NCI-H1436 treated with DMSO at 0.1 percent for 48 hours (cell line): ENCODE data around the gene CSNK2A2.

Experiments
- DNase-seq: peaks from one replicate; lab custom pipeline; 2025; lab: John Stamatoyannopoulos, UW

CSNK2A2 gene

GRCh38 chr16:58198022-58198683 lies at the start of gene CSNK2A2:
CSNK2A2 (minus strand) TSS chr16:58198106; CDS start chr16:58197736, 370 bp downstream.
- DNase-seq = no peak

DNA sequence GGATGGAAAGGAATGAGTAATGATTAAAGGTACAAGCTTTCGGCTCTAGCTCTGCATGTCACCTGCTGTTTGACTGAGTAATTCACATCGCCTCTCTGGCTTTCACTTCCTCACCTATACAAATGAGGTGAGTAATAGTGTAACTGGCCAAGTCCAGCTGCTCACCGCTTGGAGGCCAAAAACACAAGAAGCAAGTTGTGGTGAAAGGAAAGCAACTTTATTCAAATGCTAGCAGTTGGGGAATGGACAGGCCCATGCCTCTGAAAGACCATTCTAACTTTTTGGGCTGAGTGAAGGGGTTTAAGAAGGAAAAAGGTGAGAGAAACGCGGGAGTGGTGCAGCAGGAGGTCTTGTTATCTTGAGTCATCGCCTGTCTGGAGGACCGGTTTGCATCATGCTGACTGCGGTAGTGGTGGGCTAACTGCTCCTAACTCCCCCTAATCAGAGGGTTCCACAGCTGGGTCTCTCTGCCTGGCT lies 45.7 kb upstream of the CSNK2A2 start:
- DNase-seq = no peak

- DNase-seq = no peak
Observed at GRCh38 chr16:58236831-58237230, 38.9 kb upstream of the CSNK2A2 start.

DNA sequence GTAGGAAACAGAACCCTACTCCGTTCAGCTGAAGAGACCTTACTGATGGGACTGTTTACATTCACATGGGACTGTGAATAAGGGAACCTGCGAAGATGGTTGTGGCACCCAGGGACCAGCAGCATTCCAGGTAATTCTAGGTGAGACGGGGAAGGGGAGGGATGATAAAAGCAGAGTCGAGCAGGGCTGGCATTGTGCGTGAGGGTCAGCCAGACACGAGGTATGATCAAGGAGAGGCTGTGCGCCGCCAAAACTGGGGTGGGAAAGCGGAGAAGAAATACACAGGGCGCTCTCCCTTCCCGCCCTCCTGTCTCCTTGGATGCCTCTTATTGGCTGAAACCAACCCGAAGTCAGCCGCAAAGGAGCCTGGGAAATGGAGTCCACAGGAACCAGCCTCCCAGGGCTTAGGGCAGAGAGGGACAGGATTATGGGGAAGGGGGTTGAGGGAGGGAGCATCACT lies 38.4 kb upstream of the CSNK2A2 start:
- DNase-seq = no peak

DNA sequence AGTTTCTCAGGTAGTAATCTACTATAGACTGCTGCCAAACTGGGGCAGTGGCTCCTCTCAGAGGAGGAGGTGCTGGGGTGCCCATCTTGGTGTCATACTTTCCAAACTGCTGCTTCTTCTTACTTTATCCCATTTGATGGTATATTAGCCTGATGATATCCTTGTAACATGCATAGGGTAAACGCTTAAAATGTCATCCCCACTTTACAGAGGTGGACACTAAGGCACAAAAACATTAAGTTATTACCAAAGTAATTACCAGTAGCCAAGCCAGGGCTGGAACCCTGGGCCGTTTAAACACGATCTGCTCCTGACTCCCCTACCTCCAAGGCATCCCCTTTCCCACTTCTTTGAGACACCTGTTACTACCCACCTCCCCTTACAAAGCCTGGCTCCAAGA lies 37.8 kb upstream of the CSNK2A2 start:
- no peak for DNase-seq

- no peak for DNase-seq
Observed at GRCh38 chr16:58234831-58235595, 37.1 kb upstream of the CSNK2A2 start.

DNA sequence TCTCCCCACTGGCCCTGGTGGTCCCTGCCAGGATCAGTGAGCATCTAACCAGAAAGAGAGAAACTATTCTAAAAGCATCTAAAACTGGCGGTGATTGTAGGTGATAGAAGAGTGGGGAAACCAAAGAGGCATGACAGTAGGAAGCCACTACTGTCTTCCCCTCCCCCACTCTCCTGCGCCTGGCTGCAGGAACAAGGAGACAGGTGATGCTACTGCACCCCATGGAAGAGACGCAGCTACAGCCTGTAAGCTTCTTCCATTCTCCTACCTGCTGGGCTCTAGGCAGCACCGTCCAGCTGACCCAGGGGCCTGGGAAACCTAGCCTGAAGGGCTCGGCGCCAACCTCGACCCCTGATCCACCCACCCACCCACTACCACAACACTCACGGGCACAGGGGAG lies 32.4 kb upstream of the CSNK2A2 start:
- no peak for DNase-seq

GRCh38 chr16:58226790-58227189 lies 28.9 kb upstream of the CSNK2A2 start:
- DNase-seq = no peak

DNA sequence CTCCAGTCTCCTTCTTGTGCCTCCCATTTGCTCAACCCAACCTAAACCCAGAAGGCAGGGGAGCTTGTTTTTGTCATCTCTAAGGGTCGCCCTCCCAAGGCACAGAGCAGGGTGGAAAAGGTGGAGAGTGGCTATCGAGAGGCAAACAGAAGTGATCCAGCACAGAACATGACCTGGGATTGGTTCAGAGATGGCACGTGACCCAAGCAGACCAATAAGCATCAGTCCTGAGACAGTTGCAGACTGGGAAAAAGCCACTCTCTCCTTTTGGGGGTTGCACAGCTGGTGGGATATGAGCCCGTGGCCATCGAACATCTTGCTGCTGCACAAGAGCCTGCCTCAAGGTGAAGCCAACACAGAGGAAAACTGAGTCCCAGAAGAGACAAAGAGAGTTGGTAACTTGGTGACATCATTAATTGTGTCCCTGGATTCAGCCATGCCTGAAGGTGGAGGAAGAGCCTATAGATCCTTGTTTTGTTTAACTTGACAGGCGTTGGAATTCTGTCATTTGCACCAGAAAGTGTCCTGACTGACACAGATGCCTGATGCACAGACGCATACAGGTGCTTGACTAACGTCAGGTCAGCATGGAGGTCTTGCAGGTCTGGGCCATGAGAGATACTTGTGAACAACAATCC lies 28.2 kb upstream of the CSNK2A2 start:
- DNase-seq = no peak

GRCh38 chr16:58222532-58223316 lies 24.8 kb upstream of the CSNK2A2 start:
- DNase-seq = no peak

DNA sequence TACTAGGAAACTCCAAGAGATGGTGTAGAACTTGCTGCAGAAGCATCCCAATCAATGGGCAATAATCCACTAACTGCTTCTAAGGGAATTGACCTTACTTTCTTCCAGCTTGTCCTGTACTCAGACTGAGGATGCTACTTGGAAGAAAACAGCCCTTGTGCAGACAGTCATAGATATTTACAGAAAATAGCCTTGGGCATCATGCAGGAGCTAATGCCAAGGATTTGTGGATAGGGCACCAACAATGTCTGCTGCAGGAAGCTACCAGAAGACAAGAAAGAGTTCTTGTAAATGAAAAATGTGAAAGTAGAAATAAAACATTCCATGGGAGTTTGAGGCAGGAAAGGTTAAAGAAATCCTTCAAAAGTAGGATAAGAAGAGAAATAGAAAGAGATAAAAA lies 21.5 kb upstream of the CSNK2A2 start:
- DNase-seq = no peak

DNA sequence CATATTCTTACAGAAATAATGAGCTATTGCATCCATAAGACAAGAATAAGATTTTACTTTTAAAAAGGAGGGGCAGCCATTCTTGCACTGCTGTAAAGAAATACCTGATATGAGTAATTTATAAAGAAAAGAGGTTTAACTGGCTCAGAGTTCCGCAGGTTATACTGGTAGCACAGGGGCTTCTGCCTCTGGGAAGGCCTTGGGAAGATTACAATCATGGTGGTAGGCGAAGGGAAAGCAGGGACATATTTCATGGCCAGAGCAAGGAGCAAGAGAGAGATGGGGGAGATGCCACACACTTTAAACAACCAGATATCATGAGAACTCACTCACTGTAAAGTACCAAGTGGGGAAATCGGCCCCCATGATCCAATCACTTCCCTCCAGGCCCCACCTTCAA lies 20.9 kb upstream of the CSNK2A2 start:
- DNase-seq = no peak

DNA sequence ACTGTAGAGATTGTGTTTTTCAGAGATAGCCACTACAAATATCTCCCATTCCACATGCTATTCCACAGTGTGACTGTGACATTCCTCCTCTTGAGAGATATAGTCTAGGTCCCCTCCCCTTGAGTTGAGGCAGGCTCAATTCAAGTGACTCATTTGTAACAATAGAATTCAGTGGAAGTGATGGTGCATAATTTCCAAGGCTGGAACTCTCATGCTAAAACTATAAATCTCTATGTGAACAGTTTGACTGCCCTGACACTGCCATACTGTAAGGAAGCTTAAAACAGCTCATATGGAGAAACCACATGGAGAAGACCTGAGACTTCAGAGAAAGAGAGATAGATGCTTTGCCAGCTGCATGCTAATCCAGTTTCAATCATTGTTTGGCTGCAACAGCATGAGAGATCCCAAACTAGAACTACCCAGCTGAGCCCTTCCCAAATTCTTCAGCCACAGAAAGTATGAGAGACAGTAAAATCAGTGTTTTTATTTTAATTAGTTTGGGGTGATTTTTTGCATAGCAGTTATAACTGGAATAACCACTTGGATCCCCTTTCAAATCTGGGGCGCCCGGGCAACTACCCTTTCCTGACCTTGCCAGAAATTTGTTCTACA lies 19.5 kb upstream of the CSNK2A2 start:
- no peak for DNase-seq

GRCh38 chr16:58212824-58213655 lies 15.1 kb upstream of the CSNK2A2 start:
- no peak for DNase-seq

DNA sequence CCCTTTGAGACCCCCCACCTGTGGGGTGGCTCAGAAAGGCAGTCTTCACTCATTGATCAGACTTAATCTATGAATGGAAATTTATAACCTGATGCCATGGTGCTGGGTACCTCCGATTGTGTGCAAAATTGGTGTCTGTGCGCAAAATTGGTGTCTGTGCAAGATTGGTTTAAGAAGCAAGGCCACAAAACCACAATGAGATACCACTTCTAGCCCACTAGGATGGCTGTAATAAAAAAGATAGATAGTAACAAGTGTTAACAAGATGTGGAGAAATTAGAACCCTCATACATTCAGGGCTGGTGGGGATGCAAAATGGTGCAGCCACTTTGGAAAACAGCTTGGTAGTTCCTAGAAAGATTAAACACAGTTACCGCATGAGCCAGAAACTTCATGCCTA lies 13.9 kb upstream of the CSNK2A2 start:
- DNase-seq = no peak

DNA sequence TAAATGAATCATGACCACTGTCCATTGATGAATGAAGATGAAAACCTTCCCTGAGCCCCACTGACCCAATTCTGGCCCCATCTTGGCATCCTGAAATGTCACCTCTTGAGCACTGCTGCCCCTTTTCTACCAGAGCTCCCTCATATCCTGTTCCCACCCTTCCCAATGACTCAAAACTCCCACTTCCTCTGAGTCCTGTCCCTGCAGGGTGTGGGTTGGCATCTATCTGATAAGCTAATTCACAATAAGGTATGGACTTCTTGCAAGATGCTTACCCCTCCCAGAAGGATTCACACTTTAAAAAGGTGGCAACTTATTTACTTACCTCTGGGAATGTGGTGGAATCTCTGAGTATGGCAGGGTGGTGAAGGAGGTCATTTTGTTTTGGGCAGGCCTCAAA lies 13.3 kb upstream of the CSNK2A2 start:
- no peak for DNase-seq

DNA sequence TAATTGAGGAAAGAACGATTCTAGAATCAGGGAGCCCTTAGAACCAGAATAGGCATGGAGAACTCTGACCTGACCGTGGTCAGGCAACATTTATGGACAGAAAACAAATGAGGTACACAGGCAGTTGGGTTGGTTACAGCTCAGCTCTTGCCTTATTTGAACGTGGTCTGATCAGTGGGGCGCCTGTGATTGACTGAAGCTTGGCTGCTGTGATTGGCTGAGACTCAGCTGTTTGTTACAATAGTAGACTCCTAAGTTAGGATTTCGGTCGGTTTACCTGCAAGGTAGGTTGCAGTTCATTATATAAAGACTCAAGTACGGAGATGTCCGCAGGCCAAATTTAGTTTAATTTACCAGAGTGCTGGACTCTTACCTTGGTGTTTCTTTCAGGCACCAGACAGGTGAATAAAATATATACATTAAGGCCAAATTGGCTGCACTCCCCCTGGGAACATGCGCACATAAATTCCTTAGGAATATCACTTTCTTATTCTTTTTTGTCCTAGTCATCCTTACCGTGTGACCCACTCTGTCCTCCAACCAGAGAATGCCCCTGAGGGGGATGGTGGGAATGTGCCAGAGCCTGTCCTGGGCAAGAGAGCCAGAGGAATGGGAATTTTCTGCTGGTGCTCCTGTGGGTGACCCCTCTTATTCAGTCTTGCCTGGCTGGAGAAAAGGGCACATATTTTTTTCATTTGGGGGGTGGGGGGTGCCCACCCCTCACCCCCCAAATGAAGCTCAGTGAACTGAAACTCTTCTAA lies 7.5 kb upstream of the CSNK2A2 start:
- DNase-seq = no peak

DNA sequence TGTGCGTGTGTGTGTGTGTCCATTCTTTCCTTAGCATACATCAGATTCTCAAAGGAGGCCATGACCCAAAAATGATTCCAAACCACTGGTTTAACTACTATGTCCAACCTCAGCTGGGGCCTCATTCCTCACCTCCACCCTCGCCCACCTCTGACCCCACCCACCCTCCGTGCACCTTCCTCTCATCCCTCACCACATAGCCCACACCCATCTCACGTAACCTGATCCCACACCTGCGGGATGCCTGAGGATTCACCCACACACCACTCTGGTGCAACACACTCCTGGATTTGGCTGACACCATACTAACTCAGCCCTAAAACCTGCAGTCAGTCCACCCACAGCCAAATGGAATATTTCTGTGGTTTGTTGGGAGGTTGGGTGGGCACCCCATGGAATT lies 3.3 kb upstream of the CSNK2A2 start:
- DNase-seq = no peak

DNA sequence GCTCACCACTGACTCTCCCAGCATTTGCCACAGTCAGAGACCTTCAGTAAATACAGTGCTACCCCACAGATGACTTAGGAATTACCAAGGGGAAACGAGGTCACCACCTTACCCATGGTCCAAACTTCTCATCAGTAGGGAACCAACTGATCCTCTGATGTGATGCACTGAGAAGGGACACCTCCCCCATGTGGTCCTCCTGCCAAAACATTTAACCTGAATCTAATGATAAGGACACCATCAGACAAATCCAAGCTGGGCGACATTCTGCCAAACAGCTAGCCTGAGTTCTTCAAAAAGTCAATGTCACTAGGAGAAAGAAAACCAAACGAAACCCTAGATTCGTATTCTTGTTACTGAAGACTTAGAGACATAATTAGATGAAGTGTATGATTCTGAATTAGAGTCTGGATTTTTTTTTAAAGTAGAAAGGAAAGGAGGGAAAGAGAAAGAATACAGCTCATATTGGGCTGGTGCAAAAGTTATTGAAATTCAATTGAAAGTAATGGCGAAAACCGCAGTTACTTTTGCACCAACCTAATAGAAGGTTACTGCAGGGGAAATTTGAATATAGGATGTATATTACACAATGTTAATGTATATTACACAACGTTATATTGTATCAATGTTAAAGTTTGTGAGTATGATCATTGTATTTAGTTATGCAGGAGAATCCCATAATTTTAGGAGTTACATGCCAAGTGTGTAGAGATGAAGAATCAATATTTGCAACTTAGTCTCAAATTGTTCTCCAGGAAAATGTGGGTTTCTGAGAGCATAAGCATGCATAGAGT lies 2.3 kb upstream of the CSNK2A2 start:
- DNase-seq = no peak
